Gastroesophageal sphincter (tissue), 4 donors: ENCODE data around the gene SLC26A9. TPM values are rescaled to one million over a fixed set of nuclear protein-coding genes. Genes with fewer than 3 reads are reported as not detected.

Experiments used
- ATAC-seq: fragments of 150-250 bp; one replicate; pipeline ENCODE4 v1.9.1; 2016; ENCODE audit warnings: mild to moderate bottlenecking, moderate library complexity
- H3K27ac ChIP-seq, 4 donors: fragments of 200-600 bp; sonication (generic) in 3 of 4; 1 replicate in 3 of 4; 2 replicates in 1 of 4; pipeline ENCODE4 v1.5.1; 2016 to 2019
- H3K27me3 ChIP-seq: fragments of 200-600 bp; sonication (generic); one replicate; pipeline ENCODE4 v1.5.1; 2019
- H3K36me3 ChIP-seq, 2 donors: fragments of 200-600 bp; sonication (generic); one replicate each; pipeline ENCODE4 v1.5.1; 2019; ENCODE audit warnings: control low read depth in 1 of 2
- H3K4me1 ChIP-seq, 3 donors: fragments of 200-600 bp; sonication (generic); 1 replicate in 2 of 3; 2 replicates in 1 of 3; pipeline ENCODE4 v1.5.1; 2016 to 2019; ENCODE audit warnings: control low read depth in 2 of 3
- H3K4me3 ChIP-seq, 2 donors: fragments of 200-600 bp; sonication (generic); one replicate each; pipeline ENCODE4 v1.5.1; 2019; ENCODE audit warnings: mild to moderate bottlenecking in 1 of 2, moderate library complexity in 1 of 2
- H3K9me3 ChIP-seq, 3 donors: fragments of 200-600 bp; sonication (generic); one replicate each; pipeline ENCODE4 v1.5.1; 2017 to 2019; ENCODE audit warnings: control low read depth in 2 of 3
- EP300 ChIP-seq: sonication (generic); formaldehyde crosslinking; IDR thresholded peaks from one replicate; pipeline ENCODE4 v1.6.1; 2017; ENCODE audit warnings: antibody characterized with exemption, mild to moderate bottlenecking
- POLR2A ChIP-seq, 2 donors: fragments of 450-650 bp; IDR thresholded peaks; one replicate each; pipeline ENCODE4 v1.6.1; 2017; ENCODE audit warnings: antibody characterized with exemption in 2 of 2, mild to moderate bottlenecking in 2 of 2, moderate library complexity in 1 of 2
- POLR2AphosphoS5 ChIP-seq: sonication (generic); formaldehyde crosslinking; IDR thresholded peaks from one replicate; pipeline ENCODE4 v1.6.1; 2017; ENCODE audit warnings: antibody characterized with exemption
- WGBS, 2 donors: methylation state at CpG; one replicate each; pipeline ENCODE4 v1.1.5; 2018; ENCODE audit warnings: low coverage in 1 of 2; 5-methylcytosine and 5-hydroxymethylcytosine counted together
- total RNA-seq, 4 donors: library from RNA; depleted of rRNA; stranded (reverse); fragments of >200 nt; gene quantifications; one replicate each; pipeline ENCODE4 v1.1.0, GENCODE V29; 2016
- TF ChIP-seq, protein P1 (sequence below), 4 experiments: fragments of 200-600 bp in 2 of 4; fragments of 450-650 bp in 2 of 4; sonication (generic) in 1 of 4; IDR thresholded peaks; one replicate each; pipeline ENCODE4 v1.5.1; 2017 to 2019; ENCODE audit warnings: antibody characterized with exemption in 4 of 4, mild to moderate bottlenecking in 2 of 4, moderate library complexity in 2 of 4

Gene SLC26A9
- total RNA-seq, 4 donors from 2014 or later = 0.16 TPM; not detected in 3

DNA sequence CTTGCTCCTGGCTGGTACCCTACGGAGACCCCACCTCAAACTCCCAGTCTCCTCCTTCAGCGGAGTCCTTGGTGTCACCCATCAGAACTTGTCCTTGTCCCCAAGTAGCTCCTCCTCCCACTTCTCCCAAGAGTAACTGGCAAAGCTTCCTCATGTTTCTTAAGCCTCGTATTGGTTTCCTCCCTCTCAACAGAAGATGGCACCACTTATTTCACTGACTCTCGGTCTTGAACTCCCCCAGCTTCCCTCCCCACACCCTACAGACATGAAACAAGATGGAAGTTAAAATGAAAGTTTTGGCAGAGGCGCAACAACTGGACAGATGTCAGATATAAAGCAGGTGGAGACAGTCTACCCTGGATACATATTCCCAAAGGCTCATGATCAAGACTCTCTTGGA lies 46.5 kb upstream of the SLC26A9 start:
- Histone ChIP-seq H3K36me3 (peaks cover 0 to 23% of the 10 kb centered on the region in 2 donors), H3K4me1 (peaks cover 0 to 4% (median 0%) of the 10 kb centered on the region in 3 donors), H3K27me3 (no peaks in the 10 kb centered on the region), H3K27ac (no peak overlapping the region), H3K9me3 (no peaks in the 10 kb centered on the region), H3K4me3 (no peak overlapping the region)
- no peak for TF ChIP-seq POLR2A (IDR thresholded peaks at IDR 0.05)
- no peak for TF ChIP-seq POLR2AphosphoS5
- no peak for TF ChIP-seq EP300
- TF ChIP-seq, protein P1, sequence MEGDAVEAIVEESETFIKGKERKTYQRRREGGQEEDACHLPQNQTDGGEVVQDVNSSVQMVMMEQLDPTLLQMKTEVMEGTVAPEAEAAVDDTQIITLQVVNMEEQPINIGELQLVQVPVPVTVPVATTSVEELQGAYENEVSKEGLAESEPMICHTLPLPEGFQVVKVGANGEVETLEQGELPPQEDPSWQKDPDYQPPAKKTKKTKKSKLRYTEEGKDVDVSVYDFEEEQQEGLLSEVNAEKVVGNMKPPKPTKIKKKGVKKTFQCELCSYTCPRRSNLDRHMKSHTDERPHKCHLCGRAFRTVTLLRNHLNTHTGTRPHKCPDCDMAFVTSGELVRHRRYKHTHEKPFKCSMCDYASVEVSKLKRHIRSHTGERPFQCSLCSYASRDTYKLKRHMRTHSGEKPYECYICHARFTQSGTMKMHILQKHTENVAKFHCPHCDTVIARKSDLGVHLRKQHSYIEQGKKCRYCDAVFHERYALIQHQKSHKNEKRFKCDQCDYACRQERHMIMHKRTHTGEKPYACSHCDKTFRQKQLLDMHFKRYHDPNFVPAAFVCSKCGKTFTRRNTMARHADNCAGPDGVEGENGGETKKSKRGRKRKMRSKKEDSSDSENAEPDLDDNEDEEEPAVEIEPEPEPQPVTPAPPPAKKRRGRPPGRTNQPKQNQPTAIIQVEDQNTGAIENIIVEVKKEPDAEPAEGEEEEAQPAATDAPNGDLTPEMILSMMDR (IDR thresholded peaks at IDR 0.05) = no peak
- no peak for ATAC-seq
- WGBS, 2 donors = 73% methylated on average over 4 to 5 of the region's 5 CpGs

DNA sequence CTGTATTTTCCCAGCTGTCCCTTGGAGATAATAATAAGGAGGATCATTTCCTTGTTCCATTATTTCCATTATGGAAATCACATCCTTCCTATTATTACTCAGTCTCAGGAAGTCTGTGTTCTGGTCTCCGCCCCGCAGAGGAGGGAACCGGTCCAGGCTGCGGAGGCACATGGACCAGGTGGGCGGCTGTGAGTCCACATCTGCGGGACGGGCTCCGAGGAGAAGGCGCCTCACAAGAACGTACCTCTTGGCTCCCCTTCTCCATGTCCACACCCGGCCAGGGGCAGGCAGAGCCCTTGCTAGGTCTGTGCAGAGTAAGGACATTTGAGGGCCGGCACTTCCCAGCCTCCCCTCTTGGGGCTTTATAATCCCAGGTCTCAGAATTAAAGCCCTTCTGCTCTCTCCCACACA lies 45.3 kb upstream of the SLC26A9 start:
- H3K36me3 ChIP-seq = peaks cover 0 to 23% of the 10 kb centered on the region in 2 donors
- no peak for ATAC-seq
- H3K27ac ChIP-seq = no peak overlapping the region
- H3K4me3 ChIP-seq = no peak overlapping the region
- 57% methylated on average over 1 of the region's 12 CpGs; no CpG with 5 or more reads in 1 of the 2 donors for WGBS, 2 donors
- H3K9me3 ChIP-seq = no peaks in the 10 kb centered on the region
- peaks cover 0 to 4% (median 0%) of the 10 kb centered on the region in 3 donors for H3K4me1 ChIP-seq
- TF ChIP-seq POLR2A (IDR thresholded peaks at IDR 0.05) (no peak), EP300 (no peak), POLR2AphosphoS5 (no peak)
- TF ChIP-seq, protein P1 (IDR thresholded peaks at IDR 0.05) = no peak
- H3K27me3 ChIP-seq = no peaks in the 10 kb centered on the region

DNA sequence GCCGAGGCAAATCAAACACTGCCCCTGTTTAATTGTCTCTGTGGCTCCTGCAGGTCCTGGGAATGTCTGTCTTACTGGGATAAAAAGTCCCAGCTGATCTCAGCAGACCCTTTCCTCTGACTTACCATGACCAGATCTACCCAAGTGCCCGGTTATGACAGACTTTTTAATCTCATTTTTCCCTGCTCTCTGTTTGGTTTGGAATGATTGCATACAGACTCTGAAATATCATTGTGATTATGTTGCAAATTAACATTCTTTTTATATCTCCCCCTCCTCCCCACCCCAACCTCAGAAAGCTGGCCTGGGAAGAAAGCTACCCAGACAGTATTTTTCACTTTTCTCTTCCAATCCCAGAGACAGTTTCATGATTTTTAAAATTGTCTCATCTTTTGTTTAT lies 43.6 kb upstream of the SLC26A9 start:
- TF ChIP-seq, protein P1 (IDR thresholded peaks at IDR 0.05) = no peak
- TF ChIP-seq EP300 (no peak), POLR2AphosphoS5 (no peak), POLR2A (IDR thresholded peaks at IDR 0.05) (no peak)
- Histone ChIP-seq H3K9me3 (no peaks in the 10 kb centered on the region), H3K27ac (no peak overlapping the region), H3K4me1 (peaks cover 0 to 4% (median 0%) of the 10 kb centered on the region in 3 donors), H3K27me3 (no peaks in the 10 kb centered on the region), H3K4me3 (no peak overlapping the region), H3K36me3 (peaks cover 0 to 10% of the 10 kb centered on the region in 2 donors)
- WGBS, 2 donors = 32 to 33% methylated on average over 1 to 2 of the region's 2 CpGs
- ATAC-seq = no peak

DNA sequence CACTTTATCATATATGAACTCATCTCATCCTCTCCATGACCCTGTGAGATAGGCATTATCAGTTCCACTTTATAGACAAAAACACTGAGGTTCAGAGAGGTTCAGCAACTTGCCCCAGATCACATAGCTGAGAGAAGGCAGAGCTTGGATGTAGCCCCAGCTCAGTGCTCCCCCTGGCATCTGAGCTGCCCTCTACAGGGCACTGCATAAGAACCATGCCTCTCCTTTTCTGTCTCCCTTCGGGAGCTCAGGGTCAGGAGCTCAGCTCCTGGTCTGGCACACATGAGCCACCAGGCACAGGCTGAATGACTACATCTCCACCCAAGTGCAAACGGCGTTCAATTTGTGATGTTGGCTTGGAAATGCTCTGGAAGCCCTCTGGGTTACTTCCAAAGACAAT lies 43.0 kb upstream of the SLC26A9 start:
- H3K27ac ChIP-seq = no peak overlapping the region
- 52% methylated on average over 3 of the region's 3 CpGs; no CpG with 5 or more reads in 1 of the 2 donors for WGBS, 2 donors
- H3K27me3 ChIP-seq = no peaks in the 10 kb centered on the region
- ATAC-seq = no peak
- peaks cover 0 to 4% of the 10 kb centered on the region in 2 donors for H3K36me3 ChIP-seq
- H3K4me3 ChIP-seq = no peak overlapping the region
- TF ChIP-seq EP300 (no peak), POLR2A (IDR thresholded peaks at IDR 0.05) (no peak), POLR2AphosphoS5 (no peak)
- TF ChIP-seq, protein P1 (IDR thresholded peaks at IDR 0.05) = no peak
- no peaks in the 10 kb centered on the region for H3K9me3 ChIP-seq
- peaks cover 0 to 4% (median 0%) of the 10 kb centered on the region in 3 donors for H3K4me1 ChIP-seq

DNA sequence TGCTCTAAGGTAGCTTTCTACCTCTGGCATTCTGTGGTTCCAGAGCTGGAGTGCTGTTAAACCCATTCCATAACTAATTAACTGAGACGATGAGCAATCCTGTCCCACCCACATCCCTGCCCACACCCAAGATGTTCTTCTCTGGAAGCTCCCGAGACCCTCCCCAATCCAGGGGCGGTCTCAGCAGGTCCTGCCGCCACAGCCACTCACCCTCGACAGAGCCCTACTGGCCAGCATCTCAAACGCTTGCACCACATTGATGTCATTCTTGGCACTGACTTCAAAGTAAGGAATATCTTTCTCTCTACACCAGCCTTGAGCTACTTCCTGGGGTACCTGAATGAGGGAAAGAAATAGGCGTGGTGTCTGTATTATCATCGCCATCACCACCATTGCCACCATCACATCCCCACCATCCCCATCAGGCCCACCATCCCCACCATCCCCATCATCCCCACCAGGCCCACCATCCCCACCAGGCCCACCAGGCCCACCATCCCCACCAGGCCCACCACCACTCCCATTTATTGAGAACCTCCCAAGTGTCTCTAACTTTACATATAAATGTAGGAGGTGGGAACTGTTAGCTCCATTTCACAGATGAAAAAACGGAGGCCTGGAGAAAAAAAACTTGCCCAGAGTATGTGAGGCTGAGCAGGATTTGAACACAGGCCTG lies 42.2 kb upstream of the SLC26A9 start:
- Histone ChIP-seq H3K36me3 (no peaks in the 10 kb centered on the region), H3K4me3 (no peak overlapping the region), H3K27ac (no peak overlapping the region), H3K4me1 (peaks cover 0 to 4% (median 0%) of the 10 kb centered on the region in 3 donors), H3K9me3 (no peaks in the 10 kb centered on the region), H3K27me3 (no peaks in the 10 kb centered on the region)
- TF ChIP-seq, protein P1 (IDR thresholded peaks at IDR 0.05) = no peak
- TF ChIP-seq POLR2A (IDR thresholded peaks at IDR 0.05) (no peak), EP300 (no peak)
- WGBS, 2 donors = 73 to 87% methylated on average over 4 to 8 of the region's 9 CpGs
- no peak for ATAC-seq
